ENCODE data around the gene MESD. TPM values are rescaled to one million over a fixed set of nuclear protein-coding genes. Genes with fewer than 3 reads are reported as not detected.

The MESD gene
- total RNA-seq, 1 experiment from 2014 or later, result 30.2 TPM

DNA sequence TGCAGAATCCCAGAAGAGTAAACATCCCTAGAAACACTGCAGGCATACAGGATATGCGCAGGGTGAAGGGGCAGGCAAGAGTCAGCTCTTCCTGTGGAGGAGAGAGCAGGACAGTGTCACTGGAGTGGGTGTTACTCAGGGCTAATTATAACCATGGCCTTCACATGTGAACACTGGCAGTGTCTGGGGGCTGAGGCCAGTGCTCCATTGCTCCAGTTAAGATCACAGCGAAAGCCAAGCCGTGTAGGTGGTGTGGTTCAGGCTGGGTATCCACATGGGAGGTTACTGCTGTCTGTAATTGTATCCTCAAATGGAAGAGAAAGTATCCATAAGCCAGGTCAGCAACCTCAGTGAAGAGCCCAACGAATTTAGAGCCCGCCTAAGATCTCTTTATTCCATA, 84.6 kb downstream of the MESD start:
- POLR2A ChIA-PET, result no interaction called here
- CTCF ChIA-PET, result interaction anchor here (0.6 to 1.2 kb wide), 2 partner anchors 49 to 52 kb away, joined by 3 read pairs; no protein-coding TSS in a partner anchor
- no TSS peak for BruUV-seq (replicated peaks)

DNA sequence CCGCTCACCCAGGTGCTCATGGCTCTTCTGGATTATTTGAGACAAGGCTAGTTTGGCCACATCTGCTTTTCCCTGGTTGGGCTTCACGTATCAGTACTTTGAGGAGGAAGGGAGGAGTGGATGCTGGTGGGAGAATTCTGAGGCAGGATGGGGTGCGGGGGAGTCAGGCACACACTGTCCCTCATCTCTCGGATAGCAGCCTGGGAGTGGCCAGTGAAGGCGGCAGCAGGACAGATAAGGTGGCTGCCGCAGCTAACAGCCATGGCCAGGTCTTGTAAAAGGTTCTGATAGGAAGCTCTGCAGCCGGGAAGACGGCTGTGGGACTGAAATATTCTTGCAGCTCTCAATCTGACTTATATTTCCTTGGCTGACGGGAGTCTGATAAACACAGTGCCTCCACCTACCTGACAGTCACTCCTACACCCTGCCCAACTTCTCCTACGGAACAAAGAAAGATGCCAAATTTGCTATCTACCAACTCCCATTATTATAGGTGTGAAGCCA, 87.3 kb downstream of the MESD start:
- TF ChIP-seq, protein P1, sequence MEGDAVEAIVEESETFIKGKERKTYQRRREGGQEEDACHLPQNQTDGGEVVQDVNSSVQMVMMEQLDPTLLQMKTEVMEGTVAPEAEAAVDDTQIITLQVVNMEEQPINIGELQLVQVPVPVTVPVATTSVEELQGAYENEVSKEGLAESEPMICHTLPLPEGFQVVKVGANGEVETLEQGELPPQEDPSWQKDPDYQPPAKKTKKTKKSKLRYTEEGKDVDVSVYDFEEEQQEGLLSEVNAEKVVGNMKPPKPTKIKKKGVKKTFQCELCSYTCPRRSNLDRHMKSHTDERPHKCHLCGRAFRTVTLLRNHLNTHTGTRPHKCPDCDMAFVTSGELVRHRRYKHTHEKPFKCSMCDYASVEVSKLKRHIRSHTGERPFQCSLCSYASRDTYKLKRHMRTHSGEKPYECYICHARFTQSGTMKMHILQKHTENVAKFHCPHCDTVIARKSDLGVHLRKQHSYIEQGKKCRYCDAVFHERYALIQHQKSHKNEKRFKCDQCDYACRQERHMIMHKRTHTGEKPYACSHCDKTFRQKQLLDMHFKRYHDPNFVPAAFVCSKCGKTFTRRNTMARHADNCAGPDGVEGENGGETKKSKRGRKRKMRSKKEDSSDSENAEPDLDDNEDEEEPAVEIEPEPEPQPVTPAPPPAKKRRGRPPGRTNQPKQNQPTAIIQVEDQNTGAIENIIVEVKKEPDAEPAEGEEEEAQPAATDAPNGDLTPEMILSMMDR (IDR thresholded peaks at IDR 0.05; ENCODE audit: unreplicated experiment), result no peak
- Mint-ChIP-seq H3K27me3 (ENCODE audit: insufficient read depth, unreplicated experiment) (no peaks in the 10 kb centered on the region), H3K9me3 (ENCODE audit: unreplicated experiment) (no peaks in the 10 kb centered on the region), H3K36me3 (ENCODE audit: insufficient read depth, unreplicated experiment) (no peaks in the 10 kb centered on the region), H3K4me3 (ENCODE audit: unreplicated experiment) (no peak overlapping the region), H3K4me1 (ENCODE audit: insufficient read depth, unreplicated experiment) (peaks cover 20% of the 10 kb centered on the region), H3K27ac (ENCODE audit: low read depth, unreplicated experiment) (no peak overlapping the region)
- intact Hi-C loops (cut with micrococcal nuclease), result no loop called here
- BruUV-seq (replicated peaks), result no TSS peak
- DNase-seq (ENCODE audit: unreplicated experiment), result no peak
- ChIA-PET CTCF (no interaction called here), POLR2A (interaction anchor here (1.4 kb wide), 1 partner anchor 12 kb away, joined by 3 read pairs; no protein-coding TSS in a partner anchor)

More for the DNA sequence above, 84.6 kb downstream of the MESD start:
- Mint-ChIP-seq H3K27me3 (ENCODE audit: insufficient read depth, unreplicated experiment) (no peaks in the 10 kb centered on the region), H3K4me3 (ENCODE audit: unreplicated experiment) (no peak overlapping the region), H3K9me3 (ENCODE audit: unreplicated experiment) (peaks cover 7% of the 10 kb centered on the region), H3K4me1 (ENCODE audit: insufficient read depth, unreplicated experiment) (peaks cover 9% of the 10 kb centered on the region), H3K27ac (ENCODE audit: low read depth, unreplicated experiment) (no peak overlapping the region), H3K36me3 (ENCODE audit: insufficient read depth, unreplicated experiment) (no peaks in the 10 kb centered on the region)
- DNase-seq (ENCODE audit: unreplicated experiment), result no peak
- TF ChIP-seq, protein P1 (IDR thresholded peaks at IDR 0.05; ENCODE audit: unreplicated experiment), result no peak
- intact Hi-C loops (cut with micrococcal nuclease), result no loop called here

DNA sequence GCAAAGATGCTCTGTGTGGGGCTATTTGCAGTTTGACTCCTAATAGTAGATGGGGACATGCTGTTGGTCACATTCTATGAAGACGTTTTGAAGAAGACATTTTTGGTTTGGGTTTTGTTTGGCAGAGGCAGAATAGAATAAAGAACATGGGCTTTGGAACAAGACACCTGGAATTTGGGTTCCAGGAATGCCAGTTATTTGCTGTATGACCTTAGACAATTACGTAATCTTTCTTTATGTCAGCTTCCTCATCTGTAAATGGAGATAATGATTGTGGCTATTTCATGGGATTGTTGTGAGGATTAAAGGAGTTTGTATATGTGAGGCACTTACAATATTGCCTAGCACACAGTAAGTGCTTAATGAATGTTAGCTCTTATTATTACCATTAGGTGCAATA, 91.6 kb downstream of the MESD start:
- no peak overlapping the region for H3K4me3 Mint-ChIP-seq (ENCODE audit: unreplicated experiment)
- intact Hi-C loops (cut with micrococcal nuclease), result no loop called here
- H3K36me3 Mint-ChIP-seq (ENCODE audit: insufficient read depth, unreplicated experiment), result no peaks in the 10 kb centered on the region
- H3K27ac Mint-ChIP-seq (ENCODE audit: low read depth, unreplicated experiment), result no peak overlapping the region
- DNase-seq (ENCODE audit: unreplicated experiment), result no peak
- no TSS peak for BruUV-seq (replicated peaks)
- H3K4me1 Mint-ChIP-seq (ENCODE audit: insufficient read depth, unreplicated experiment), result peaks cover 20% of the 10 kb centered on the region
- CTCF ChIA-PET, result interaction anchor here (1.6 kb wide), 1 partner anchor 442 kb away, joined by 6 read pairs; no protein-coding TSS in a partner anchor
- H3K27me3 Mint-ChIP-seq (ENCODE audit: insufficient read depth, unreplicated experiment), result no peaks in the 10 kb centered on the region
- POLR2A ChIA-PET, result interaction anchor here (0.7 kb wide), 1 partner anchor 104 kb away, joined by 3 read pairs; no protein-coding TSS in a partner anchor
- TF ChIP-seq, protein P1 (IDR thresholded peaks at IDR 0.05; ENCODE audit: unreplicated experiment), result no peak
- H3K9me3 Mint-ChIP-seq (ENCODE audit: unreplicated experiment), result peaks cover 11% of the 10 kb centered on the region

Small RNAs within 50 kb of the gene (microRNA-seq; reads per million reads assigned to microRNA genes)
- gene MIR4514, result not detected

Other genes starting within 250 kb of the MESD start
- gene CEMIP, start 210.4 kb downstream of the MESD start, total RNA-seq (2022), result 0.14 and 0.44 TPM in 2 replicates
- 17.1 and 18.3 TPM in 2 replicates for gene TLNRD1, start 11.1 kb upstream of the MESD start, total RNA-seq (2022)
- gene CFAP161, start 144.5 kb upstream of the MESD start, total RNA-seq (2022), result not detected in 2 replicates
- gene IL16, start 207.1 kb upstream of the MESD start, total RNA-seq (2022), result 0.72 and 0.81 TPM in 2 replicates